ENCODE data around the gene GBF1. TPM values are rescaled to one million over a fixed set of nuclear protein-coding genes. Genes with fewer than 3 reads are reported as not detected.

GBF1 gene
- total and polyA plus RNA-seq, 7 donors, result 14.1 to 47.1 (median 40.8) TPM

- intact Hi-C loops (cut with DNase I), result no loop called here
- Histone ChIP-seq H3K36me3 (ENCODE audit: insufficient read depth in 1 of 2, low read depth in 1 of 2) (no peaks in the 10 kb centered on the region), H3K27me3 (ENCODE audit: insufficient read depth in 3 of 3, low read length in 2 of 3) (no peaks in the 10 kb centered on the region), H3K4me1 (peaks cover 61% of the 10 kb centered on the region), H3K9me3 (no peaks in the 10 kb centered on the region), H3K27ac (peak overlapping the region; percentile 76), H3K4me3 (no peak overlapping the region)
- TF ChIP-seq, protein P1, sequence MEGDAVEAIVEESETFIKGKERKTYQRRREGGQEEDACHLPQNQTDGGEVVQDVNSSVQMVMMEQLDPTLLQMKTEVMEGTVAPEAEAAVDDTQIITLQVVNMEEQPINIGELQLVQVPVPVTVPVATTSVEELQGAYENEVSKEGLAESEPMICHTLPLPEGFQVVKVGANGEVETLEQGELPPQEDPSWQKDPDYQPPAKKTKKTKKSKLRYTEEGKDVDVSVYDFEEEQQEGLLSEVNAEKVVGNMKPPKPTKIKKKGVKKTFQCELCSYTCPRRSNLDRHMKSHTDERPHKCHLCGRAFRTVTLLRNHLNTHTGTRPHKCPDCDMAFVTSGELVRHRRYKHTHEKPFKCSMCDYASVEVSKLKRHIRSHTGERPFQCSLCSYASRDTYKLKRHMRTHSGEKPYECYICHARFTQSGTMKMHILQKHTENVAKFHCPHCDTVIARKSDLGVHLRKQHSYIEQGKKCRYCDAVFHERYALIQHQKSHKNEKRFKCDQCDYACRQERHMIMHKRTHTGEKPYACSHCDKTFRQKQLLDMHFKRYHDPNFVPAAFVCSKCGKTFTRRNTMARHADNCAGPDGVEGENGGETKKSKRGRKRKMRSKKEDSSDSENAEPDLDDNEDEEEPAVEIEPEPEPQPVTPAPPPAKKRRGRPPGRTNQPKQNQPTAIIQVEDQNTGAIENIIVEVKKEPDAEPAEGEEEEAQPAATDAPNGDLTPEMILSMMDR (IDR thresholded peaks at IDR 0.05), result no peak
- DNase-seq (no peak), ATAC-seq (peak; percentile 48 to 81 (median 79))
- 20 to 35% (median 21%) methylated on average over 8 of the region's 8 CpGs for WGBS, 3 donors
Observed at GRCh38 chr10:102313221-102313896, 68.0 kb downstream of the GBF1 start.

DNA sequence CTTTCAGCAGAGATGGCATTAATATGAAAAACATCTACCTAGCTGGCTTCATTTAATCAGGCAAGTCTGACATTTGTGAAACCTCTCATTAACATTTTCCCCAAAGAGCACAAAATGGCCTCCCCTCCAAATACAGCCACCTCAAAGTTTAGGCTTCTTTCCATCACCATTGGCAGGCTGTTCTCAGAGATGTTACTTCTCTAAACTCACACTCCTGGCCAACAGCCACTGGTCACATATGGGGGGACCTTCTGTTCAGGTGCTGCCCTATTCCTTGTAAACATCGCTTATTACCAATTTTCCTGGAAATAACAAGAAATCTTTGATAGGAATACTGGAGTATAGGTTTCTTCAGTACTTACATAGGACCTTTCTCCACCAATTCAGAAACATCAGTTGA lies 69.5 kb downstream of the GBF1 start:
- TF ChIP-seq, protein P1 (IDR thresholded peaks at IDR 0.05), result no peak
- H3K27ac ChIP-seq, result no peak overlapping the region
- no peak for ATAC-seq

DNA sequence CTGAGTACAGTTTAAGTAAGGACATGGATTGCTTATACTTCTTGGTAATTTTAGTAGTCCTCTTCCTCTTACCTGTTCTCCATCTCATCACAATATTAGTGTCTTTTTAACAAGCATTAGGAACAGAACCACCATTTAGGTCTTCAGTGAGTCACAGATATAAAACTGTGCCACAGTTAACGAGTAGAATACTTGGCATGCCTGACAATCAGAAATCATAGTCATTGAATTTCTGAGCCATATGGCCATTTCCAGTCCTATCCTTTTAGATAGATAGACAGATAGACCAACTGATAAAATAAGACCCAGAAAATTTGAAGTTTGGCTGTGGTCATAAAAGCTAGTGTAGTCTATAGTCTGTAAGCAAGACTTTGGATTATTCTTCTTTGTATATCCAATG lies 71.1 kb downstream of the GBF1 start:
- no peak for DNase-seq
- H3K4me3 ChIP-seq, result no peak overlapping the region
- 19 to 70% (median 32%) methylated on average over 1 of the region's 1 CpG for WGBS, 3 donors

More for the DNA sequence above, 69.5 kb downstream of the GBF1 start:
- intact Hi-C loops (cut with DNase I), result no loop called here
- no peak for DNase-seq
- Histone ChIP-seq H3K9me3 (no peaks in the 10 kb centered on the region), H3K36me3 (ENCODE audit: insufficient read depth in 1 of 2, low read depth in 1 of 2) (no peaks in the 10 kb centered on the region), H3K4me1 (peaks cover 56% of the 10 kb centered on the region), H3K4me3 (no peak overlapping the region), H3K27me3 (ENCODE audit: insufficient read depth in 3 of 3, low read length in 2 of 3) (no peaks in the 10 kb centered on the region)
- 98 to 100% (median 100%) methylated on average over 1 of the region's 1 CpG for WGBS, 3 donors

DNA sequence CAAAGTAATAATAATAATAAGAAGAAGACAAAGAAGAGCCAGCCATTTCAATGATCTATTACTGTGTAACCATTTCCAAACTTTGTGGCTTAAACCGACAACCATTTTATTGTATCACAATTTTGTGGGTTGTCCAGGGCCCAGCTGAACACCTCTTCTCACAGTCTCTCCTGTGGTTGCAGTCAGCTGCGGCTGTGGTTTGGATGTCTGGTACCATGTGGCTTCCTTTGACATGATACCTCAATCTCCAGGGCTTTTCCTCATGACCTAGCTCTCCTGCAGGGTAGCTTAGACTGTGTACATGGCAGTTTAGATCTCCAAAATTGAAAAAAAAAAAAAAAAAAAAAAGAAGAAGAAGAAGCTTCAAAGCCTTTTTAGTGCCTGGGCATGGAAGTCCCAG lies 77.6 kb downstream of the GBF1 start:
- ATAC-seq, result peak in 3 of 4 donors; percentile 26 to 64 (median 58)
- no peak for DNase-seq
- Histone ChIP-seq H3K27me3 (ENCODE audit: insufficient read depth in 3 of 3, low read length in 2 of 3) (no peaks in the 10 kb centered on the region), H3K9me3 (no peaks in the 10 kb centered on the region), H3K4me3 (no peak overlapping the region), H3K4me1 (peaks cover 50% of the 10 kb centered on the region), H3K27ac (peak overlapping the region; percentile 7), H3K36me3 (ENCODE audit: insufficient read depth in 1 of 2, low read depth in 1 of 2) (no peaks in the 10 kb centered on the region)
- WGBS, 3 donors, result 79 to 98% (median 94%) methylated on average over 2 of the region's 2 CpGs
- TF ChIP-seq, protein P1 (IDR thresholded peaks at IDR 0.05), result no peak
- intact Hi-C loops (cut with DNase I), result loop anchor here in 1 of 2 donors (5.0 kb wide), 1 partner anchor 41 kb away; no protein-coding TSS in a partner anchor

More for the DNA sequence above, 71.1 kb downstream of the GBF1 start:
- ATAC-seq, result no peak
- H3K27me3 ChIP-seq (ENCODE audit: insufficient read depth in 3 of 3, low read length in 2 of 3), result no peaks in the 10 kb centered on the region
- intact Hi-C loops (cut with DNase I), result no loop called here
- H3K4me1 ChIP-seq, result peaks cover 41% of the 10 kb centered on the region
- TF ChIP-seq, protein P1 (IDR thresholded peaks at IDR 0.05), result no peak
- no peak overlapping the region for H3K27ac ChIP-seq
- no peaks in the 10 kb centered on the region for H3K9me3 ChIP-seq
- H3K36me3 ChIP-seq (ENCODE audit: insufficient read depth in 1 of 2, low read depth in 1 of 2), result no peaks in the 10 kb centered on the region

Measured in psoas muscle (tissue), 8 donors.